MM.1S (cell line): ENCODE data around the gene PLD6.

ENCODE experiments used
- DNase-seq: peaks from one replicate; pipeline ENCODE4 v3.0.0-alpha.2; 2015
- H2AFZ ChIP-seq: fragments of 300-600 bp; sonication (generic); 2 replicates; pipeline ENCODE4 v1.6.0; 2016; ENCODE audit warnings: antibody characterized with exemption, low read length
- H3F3A ChIP-seq: fragments of 300-600 bp; sonication (generic); 2 replicates; pipeline ENCODE4 v1.6.1; 2016; ENCODE audit warnings: mild to moderate bottlenecking, antibody characterized with exemption, low read length, moderate library complexity, mixed read lengths; ENCODE audit not compliant: insufficient read depth
- H3K27ac ChIP-seq: fragments of 300-600 bp; sonication (generic); 2 replicates; pipeline ENCODE4 v1.5.1; 2016; ENCODE audit warnings: mild to moderate bottlenecking, low read length
- H3K27me3 ChIP-seq: fragments of 300-600 bp; sonication (generic); replicated peaks from 2 replicates; pipeline ENCODE4 v1.6.0; 2016; ENCODE audit warnings: low read length; ENCODE audit not compliant: insufficient read depth
- H3K36me3 ChIP-seq: fragments of 300-600 bp; sonication (generic); replicated peaks from 2 replicates; pipeline ENCODE4 v1.6.1; 2016; ENCODE audit warnings: mild to moderate bottlenecking, low read length, mixed read lengths; ENCODE audit not compliant: insufficient read depth
- H3K4me1 ChIP-seq: fragments of 300-600 bp; sonication (generic); 2 replicates; pipeline ENCODE4 v1.6.1; 2016; ENCODE audit warnings: low read length, mixed read lengths
- H3K4me2 ChIP-seq: fragments of 300-600 bp; sonication (generic); 2 replicates; pipeline ENCODE4 v1.6.0; 2016; ENCODE audit warnings: low read depth, low read length
- H3K4me3 ChIP-seq: fragments of 300-600 bp; sonication (generic); 2 replicates; pipeline ENCODE4 v1.5.1; 2016; ENCODE audit warnings: low read length, mixed read lengths
- H3K79me2 ChIP-seq: fragments of 300-600 bp; sonication (generic); 2 replicates; pipeline ENCODE4 v1.6.1; 2016; ENCODE audit warnings: mixed run types, low read length, mixed read lengths
- H3K9ac ChIP-seq: fragments of 300-600 bp; sonication (generic); 2 replicates; pipeline ENCODE4 v1.6.1; 2016; ENCODE audit warnings: low read length, mixed read lengths
- H3K9me2 ChIP-seq: fragments of 300-600 bp; sonication (generic); replicated peaks from 2 replicates; pipeline ENCODE4 v1.6.1; 2016; ENCODE audit warnings: mild to moderate bottlenecking, low read length, mixed read lengths; ENCODE audit not compliant: insufficient read depth
- H3K9me3 ChIP-seq: fragments of 300-600 bp; sonication (generic); replicated peaks from 2 replicates; pipeline ENCODE4 v1.6.1; 2016; ENCODE audit warnings: mild to moderate bottlenecking, low read length, mixed read lengths; ENCODE audit not compliant: insufficient read depth
- H4K20me1 ChIP-seq: fragments of 300-600 bp; sonication (generic); 2 replicates; pipeline ENCODE4 v1.6.1; 2016; ENCODE audit warnings: mild to moderate bottlenecking, low read length, moderate library complexity, mixed read lengths; ENCODE audit not compliant: insufficient read depth
- CTCF ChIP-seq: fragments of 300-600 bp; sonication (generic); IDR thresholded peaks from 2 replicates; pipeline ENCODE4 v1.5.1; 2016; ENCODE audit warnings: antibody characterized with exemption, low read length, mixed read lengths
- EZH2 ChIP-seq: fragments of 300-600 bp; sonication (generic); optimal IDR thresholded peaks from 2 replicates; pipeline ENCODE3; 2017; ENCODE audit warnings: low read depth, mild to moderate bottlenecking, antibody characterized with exemption, low read length, mixed read lengths
- EZH2phosphoT487 ChIP-seq: fragments of 300-600 bp; sonication (generic); IDR thresholded peaks from 2 replicates; pipeline ENCODE4 v1.6.1; 2018; ENCODE audit warnings: antibody characterized with exemption, low read length

Gene PLD6

GRCh38 chr17:17228521-17229279, 22.6 kb upstream of the PLD6 start:
- Histone ChIP-seq H3F3A (no peaks in the 10 kb centered on the region), H3K4me3 (no peak overlapping the region), H3K4me1 (no peaks in the 10 kb centered on the region), H3K9ac (no peak overlapping the region), H4K20me1 (no peaks in the 10 kb centered on the region), H3K79me2 (peaks cover 39% of the 10 kb centered on the region), H3K36me3 (peaks cover 3% of the 10 kb centered on the region), H3K9me3 (no peaks in the 10 kb centered on the region), H3K27ac (no peak overlapping the region), H3K9me2 (no peaks in the 10 kb centered on the region), H3K27me3 (no peaks in the 10 kb centered on the region), H3K4me2 (no peak overlapping the region), H2AFZ (no peak overlapping the region)
- no peak for DNase-seq
- TF ChIP-seq CTCF (no peak), EZH2 (no peak), EZH2phosphoT487 (no peak)

DNA sequence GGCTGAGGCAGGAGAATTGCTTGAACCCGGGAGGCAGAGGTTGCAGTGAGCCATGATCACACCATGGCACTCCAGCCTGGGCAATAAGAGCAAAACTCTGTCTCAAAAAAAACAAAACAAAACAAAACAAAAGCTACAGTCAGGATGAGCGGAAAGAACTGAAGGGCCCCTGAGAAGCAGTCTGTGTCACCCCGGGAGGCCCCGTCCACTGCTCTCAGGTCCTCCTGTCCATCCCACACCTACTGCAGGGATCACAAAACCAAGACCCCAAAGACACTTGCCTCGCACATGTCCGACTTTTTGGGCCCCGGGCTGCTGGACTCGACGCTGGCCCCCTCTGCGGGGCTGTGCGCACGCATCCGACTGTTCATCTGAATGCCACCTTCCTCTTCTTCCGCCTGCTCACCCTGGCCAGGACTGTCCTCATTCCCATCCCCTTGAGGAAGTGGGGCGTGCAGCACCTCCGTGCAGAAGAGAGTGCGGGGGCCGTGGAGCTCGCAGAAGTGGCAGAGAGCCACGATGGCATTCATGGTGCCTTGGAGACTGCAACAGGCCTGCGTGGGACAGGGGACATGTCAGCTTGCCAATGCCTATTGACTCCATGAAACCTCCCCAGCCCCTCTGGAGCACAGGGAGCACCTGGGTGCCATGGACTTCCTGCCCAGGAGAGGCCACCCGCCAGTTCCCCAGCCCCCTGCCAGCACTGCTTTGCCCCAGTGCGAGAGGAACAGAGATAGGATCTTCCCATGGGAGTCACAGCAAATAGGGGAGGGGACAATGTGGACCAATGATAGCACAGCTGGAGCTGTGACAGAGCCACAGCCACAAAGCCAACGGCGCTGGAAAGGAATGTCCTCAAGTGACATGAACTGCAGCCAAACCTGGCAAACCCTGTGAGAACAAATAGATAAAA, 21.7 kb upstream of the PLD6 start:
- no peak overlapping the region for H3K4me3 ChIP-seq
- H3K4me2 ChIP-seq, result no peak overlapping the region
- H4K20me1 ChIP-seq, result no peaks in the 10 kb centered on the region
- H3F3A ChIP-seq, result no peaks in the 10 kb centered on the region
- DNase-seq, result no peak
- H3K9me2 ChIP-seq, result no peaks in the 10 kb centered on the region
- H3K27ac ChIP-seq, result no peak overlapping the region
- peaks cover 34% of the 10 kb centered on the region for H3K79me2 ChIP-seq
- no peak overlapping the region for H2AFZ ChIP-seq
- H3K4me1 ChIP-seq, result no peaks in the 10 kb centered on the region
- H3K9ac ChIP-seq, result no peak overlapping the region
- no peaks in the 10 kb centered on the region for H3K27me3 ChIP-seq
- peaks cover 3% of the 10 kb centered on the region for H3K36me3 ChIP-seq
- H3K9me3 ChIP-seq, result no peaks in the 10 kb centered on the region
- no peak for TF ChIP-seq CTCF
- no peak for TF ChIP-seq EZH2
- no peak for TF ChIP-seq EZH2phosphoT487

DNA sequence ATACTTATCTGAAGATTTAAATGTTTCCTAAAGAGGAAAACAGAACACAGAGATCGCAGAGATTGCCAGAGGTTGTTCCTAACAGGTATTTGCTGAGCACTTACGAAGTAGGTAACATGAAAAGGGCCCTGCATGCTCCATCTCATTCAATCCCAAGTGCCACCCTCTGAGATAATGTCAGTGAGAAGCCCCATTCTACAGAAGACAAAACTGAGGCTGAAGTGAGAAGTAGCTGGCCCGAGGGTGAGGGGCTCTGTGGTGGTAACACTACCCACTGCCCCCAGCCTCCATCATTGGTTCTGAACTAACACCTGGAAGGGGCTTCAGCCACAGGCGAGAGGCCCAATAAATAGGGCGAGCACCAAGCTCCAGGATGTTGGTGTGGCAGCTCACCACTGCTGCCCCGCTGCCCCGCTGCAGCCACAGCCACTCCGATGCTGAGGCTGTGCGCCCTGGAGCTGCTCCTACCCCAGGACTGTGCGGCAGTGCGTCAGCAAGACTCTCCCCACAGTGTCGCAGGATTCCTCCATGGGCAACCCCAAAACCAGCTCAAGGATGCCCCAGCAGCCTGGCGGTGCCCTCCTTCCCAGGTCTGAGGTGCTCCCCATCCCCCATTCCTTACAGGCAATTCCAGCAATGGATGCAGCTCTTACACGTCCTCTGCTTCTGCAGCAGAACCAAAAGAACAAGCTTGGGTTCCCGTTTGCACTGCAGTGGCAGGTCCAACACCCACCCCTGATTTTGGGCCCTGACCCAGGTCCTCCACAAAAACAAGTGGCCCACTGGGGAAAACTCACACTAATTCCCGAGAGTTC, 20.5 kb upstream of the PLD6 start:
- Histone ChIP-seq H3K4me1 (no peaks in the 10 kb centered on the region), H3K36me3 (peaks cover 3% of the 10 kb centered on the region; the same call in 1 of the 2 replicates), H2AFZ (no peak overlapping the region), H3K27me3 (no peaks in the 10 kb centered on the region), H4K20me1 (no peaks in the 10 kb centered on the region), H3K27ac (no peak overlapping the region), H3K9me3 (no peaks in the 10 kb centered on the region), H3K9ac (no peak overlapping the region), H3K9me2 (no peaks in the 10 kb centered on the region), H3F3A (no peaks in the 10 kb centered on the region), H3K79me2 (peaks cover 22% of the 10 kb centered on the region), H3K4me2 (no peak overlapping the region), H3K4me3 (no peak overlapping the region)
- DNase-seq, result no peak
- no peak for TF ChIP-seq CTCF
